UCSD-AML1 (cell line): ENCODE results near the gene RDX.
"Not testable (repeated sequence)": the region's sequence is repeated elsewhere in the genome, so short reads cannot be mapped to it uniquely, and the experiment has no call there.

Source experiments
- DNase-seq: peaks from one replicate; lab custom pipeline; 2025; ENCODE audit not compliant: unreplicated experiment; lab: John Stamatoyannopoulos, UW

The RDX gene

DNA sequence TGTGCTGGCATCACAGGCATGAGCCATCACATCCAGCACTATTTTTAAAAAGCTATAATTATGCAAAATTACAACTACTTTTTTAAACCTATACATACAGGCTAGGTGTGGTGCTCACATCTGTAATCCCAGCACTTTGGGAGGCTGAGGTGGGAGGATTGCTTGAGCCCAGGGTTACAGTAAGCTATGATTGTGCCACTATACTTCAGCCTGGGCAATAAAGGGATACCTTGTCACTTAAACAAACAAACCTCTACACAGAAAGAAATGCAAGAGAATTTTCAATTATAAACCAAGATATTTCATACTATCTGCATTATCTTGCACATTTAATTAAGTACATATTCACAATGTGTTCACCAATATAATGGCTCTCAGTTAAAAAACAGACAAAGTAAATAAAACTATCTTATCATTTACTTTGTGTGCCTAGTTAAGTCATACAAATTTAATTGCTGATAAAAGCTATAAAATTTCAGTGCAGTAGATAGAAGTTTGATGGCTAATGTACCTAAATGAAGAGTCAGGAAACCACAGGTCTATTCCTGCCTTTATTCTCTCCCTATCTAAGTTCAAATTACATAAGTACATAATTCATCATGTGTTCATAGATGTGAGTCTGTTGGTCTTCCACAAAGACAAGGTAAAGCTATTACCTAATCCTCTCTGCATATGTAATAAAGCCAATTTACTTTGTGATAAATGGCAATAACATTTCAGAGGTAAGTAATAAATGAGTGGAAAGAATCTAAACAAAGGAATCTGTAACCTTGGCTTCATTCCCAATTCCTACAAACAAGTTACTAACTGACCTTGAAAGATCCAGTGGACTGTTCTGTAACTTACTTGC is 9.0 kb upstream of the RDX start:
- DNase-seq: no peak

DNA sequence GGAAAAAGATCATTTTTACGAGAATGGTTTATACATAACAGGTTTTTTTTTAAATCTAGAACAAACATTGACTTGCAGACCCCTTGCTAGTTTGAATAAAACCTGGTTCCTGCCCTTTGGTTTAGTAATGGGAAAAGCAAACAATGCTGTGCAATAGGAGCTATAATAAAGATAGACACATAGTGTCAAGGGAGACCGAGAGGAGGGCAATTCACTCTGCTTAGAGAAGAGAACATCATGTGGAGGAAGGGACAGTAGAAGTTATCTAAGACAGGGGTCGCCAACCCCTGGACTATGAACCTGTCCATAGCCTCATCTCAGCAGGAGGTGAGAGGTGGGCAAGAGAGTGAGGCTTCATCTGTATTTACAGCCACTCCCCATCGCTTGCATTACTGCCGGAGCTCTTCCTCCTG is 7.0 kb upstream of the RDX start:
- no peak for DNase-seq

DNA sequence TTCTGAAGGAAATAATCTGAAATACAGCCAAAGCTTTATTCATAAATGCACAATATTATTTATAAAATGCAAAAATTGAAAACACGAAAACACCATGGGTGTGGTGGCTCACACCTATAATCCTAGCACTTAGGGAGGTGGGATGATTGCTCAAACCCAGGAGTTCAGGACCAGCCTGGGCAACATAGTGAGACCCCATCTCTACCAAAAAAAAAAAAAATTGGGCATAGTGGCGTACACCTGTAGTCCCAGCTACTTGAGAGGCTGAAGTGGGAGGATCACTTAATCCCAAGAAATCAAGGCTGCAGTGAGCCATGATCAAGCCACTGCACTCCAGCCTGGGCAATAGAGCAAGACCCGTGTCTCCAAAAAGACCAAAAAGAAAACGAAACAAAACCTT is 5.2 kb upstream of the RDX start:
- DNase-seq: no peak

- DNase-seq: no peak
These were observed 4.6 kb upstream of the RDX start for GRCh38 chr11:110301032-110301431.

GRCh38 chr11:110299006-110299785 is 2.8 kb upstream of the RDX start:
- DNase-seq: no peak

- no peak for DNase-seq
These were observed 1.9 kb upstream of the RDX start for GRCh38 chr11:110298301-110298765.

GRCh38 chr11:110297726-110298300 is 1.4 kb upstream of the RDX start:
- no peak for DNase-seq

GRCh38 chr11:110297076-110297725 is 787 bp upstream of the RDX start:
- no peak for DNase-seq

GRCh38 chr11:110295531-110296225 is 736 bp downstream of the RDX start:
- DNase-seq: peak; percentile 61

GRCh38 chr11:110295086-110295485 is 1.3 kb downstream of the RDX start:
- DNase-seq: no peak

- DNase-seq: no peak
These were observed 1.9 kb downstream of the RDX start for GRCh38 chr11:110294509-110294908.

- no peak for DNase-seq
These were observed 3.0 kb downstream of the RDX start for GRCh38 chr11:110293389-110293788.

DNA sequence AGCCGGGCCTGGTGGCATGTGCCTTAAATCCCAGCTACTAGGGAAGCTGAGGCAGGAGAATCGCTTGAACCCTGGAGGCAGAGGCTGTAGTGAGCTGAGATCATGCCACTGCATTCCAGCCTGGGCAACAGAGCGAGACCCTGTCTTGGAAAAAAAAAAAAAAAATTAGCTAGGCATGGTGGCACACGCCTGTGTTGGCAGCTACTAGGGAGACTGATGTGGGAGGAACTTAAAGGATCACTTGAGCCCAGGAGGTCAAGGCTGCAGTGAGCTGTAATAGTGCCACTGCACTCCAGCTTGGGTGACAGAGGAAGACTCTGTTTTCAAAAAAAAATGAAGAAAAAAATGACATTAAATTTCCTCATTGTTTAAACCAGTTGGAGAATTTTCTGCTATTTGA is 4.3 kb downstream of the RDX start:
- DNase-seq: not testable (repeated sequence)

DNA sequence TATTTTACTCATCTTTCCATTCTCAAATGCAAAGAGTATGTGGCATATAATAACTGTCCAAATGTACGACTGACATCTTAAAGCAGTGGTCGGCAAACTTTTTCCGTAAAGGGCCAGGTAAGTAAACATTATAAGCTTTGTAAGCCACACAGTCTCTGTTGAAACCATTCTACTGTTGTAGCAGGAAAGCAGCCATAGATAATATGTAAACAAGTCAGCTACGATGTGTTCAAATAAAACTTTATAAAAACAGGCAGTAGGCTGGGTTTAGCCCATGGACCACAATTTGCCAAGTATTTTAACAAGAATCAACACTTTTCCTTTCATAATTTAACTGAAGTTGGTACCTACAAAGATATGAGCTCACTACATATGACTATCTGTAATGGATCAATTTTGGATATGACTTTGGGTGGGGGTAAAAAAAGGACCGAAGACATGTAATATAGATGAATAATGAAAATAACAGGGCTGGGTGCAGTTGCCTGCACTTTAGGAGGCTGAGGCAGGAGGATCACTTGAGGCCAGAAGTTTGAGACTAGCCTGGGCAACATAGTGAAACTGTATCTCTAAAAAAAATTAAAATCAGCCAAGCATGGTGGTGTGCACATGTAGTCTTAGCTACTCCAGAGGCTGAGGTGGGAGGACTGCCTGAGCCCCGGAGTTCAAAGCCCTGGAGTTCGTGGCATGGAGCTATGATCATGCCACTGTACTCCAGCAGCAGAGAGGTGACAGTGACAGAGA is 5.7 kb downstream of the RDX start:
- no peak for DNase-seq

- no peak for DNase-seq
These were observed 6.9 kb downstream of the RDX start for GRCh38 chr11:110289472-110289871.

GRCh38 chr11:110287537-110287936 is 8.9 kb downstream of the RDX start:
- DNase-seq: no peak

DNA sequence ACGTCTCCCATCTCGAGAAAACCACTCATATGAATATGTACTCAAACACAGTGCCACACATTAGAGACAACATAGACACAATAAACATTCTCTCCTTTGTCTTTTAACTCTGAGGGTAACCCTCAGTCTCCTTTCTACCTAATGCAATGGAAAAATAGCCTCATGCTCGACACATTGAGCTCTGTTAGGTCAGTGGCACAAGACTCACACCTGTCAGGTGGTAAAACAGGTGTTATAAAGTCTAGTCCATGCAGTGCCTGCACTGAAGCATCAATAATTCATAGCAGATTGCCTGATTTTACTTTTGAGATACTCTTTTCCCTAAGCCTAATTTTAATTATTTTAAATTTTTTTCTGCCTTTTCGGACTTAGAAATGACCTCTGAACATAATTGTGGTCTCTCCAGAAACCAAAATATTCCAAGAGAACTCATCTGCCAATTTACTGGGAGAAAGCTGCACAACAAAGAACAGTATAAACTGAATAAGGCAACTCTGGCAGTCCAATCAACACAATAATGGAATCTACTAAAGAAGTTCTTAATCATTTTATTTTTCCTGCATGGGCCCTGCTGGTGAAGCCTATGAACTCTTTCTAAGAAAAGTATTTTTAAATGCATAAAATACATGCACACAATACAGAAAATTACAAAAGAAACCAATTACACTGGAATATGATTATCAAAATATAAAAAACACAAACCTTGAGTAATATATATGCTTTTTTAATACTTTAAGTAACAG is 9.9 kb downstream of the RDX start:
- no peak for DNase-seq

GRCh38 chr11:110283862-110284261 is 12.6 kb downstream of the RDX start:
- no peak for DNase-seq

DNA sequence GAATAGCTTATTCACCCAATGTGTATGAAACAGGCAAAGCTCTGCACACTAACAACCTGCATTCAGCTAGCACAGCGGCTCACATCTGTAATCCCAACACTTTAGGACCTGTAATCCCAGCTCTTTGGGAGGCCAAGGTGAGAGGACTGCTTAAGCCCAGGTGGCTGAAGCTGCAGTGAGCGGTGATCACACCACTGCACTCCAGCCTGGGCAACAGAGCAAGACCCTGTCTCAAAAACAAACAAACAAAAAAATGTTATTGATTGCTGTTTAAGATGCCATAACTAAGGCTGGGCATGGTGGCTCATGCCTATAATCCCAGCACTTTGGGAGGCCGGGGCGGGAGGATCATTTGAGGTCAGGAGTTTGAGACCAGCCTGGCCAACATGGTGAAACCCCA is 15.8 kb downstream of the RDX start:
- DNase-seq: not testable (repeated sequence)
